ENCODE results near the gene NUP133.

The NUP133 gene

GRCh38 chr1:229392936-229393335 lies 115.2 kb downstream of the NUP133 start:
- DNase-seq (ENCODE audit: low read depth in 1 of 2, low spot score in 1 of 2) = no peak
- Histone ChIP-seq H3K27ac (replicated peaks) (no peak overlapping the region), H3K27me3 (ENCODE audit: insufficient read depth, poor library complexity, severe bottlenecking) (no peaks in the 10 kb centered on the region), H3K4me3 (replicated peaks; ENCODE audit: insufficient read depth, low read length) (no peak overlapping the region)
- no peak for TF ChIP-seq SPI1 (IDR thresholded peaks at IDR 0.05; ENCODE audit: borderline replicate concordance, low read depth)
- TF ChIP-seq POLR2AphosphoS5 (IDR thresholded peaks at IDR 0.05; ENCODE audit: low read depth) = no peak
- no peak for TF ChIP-seq GABPA (IDR thresholded peaks at IDR 0.05; ENCODE audit: low read depth)
- no peak for TF ChIP-seq REST (IDR thresholded peaks at IDR 0.05; ENCODE audit: insufficient replicate concordance, low read depth)
- no peak for TF ChIP-seq CTCF (IDR thresholded peaks at IDR 0.05; ENCODE audit: insufficient read depth, low read length)

All from HL-60 (cell line).